GM12878 (cell line): ENCODE data around the gene ARL4D. TPM values are rescaled to one million over a fixed set of nuclear protein-coding genes. Genes with fewer than 3 reads are reported as not detected.

Source experiments
- ASH2L ChIP-seq: fragments of 300-600, 200-600 bp; sonication (generic); IDR thresholded peaks from 2 replicates; pipeline ENCODE4 v1.6.1; 2017; ENCODE audit warnings: low read depth, mild to moderate bottlenecking, borderline replicate concordance
- BCL11A ChIP-seq: IDR thresholded peaks from 2 replicates; pipeline ENCODE4 v1.6.1; 2011; ENCODE audit warnings: low read depth, low read length
- CBFB ChIP-seq: IDR thresholded peaks from 2 replicates; pipeline ENCODE4 v1.6.1; 2016; ENCODE audit warnings: antibody characterized with exemption, low read depth
- CHD1 ChIP-seq: IDR thresholded peaks from 2 replicates; pipeline ENCODE4 v1.6.1; 2012; ENCODE audit warnings: low read depth, low read length, improper control_type of control experiment
- DPF2 ChIP-seq: fragments of 450-650 bp; IDR thresholded peaks from 2 replicates; pipeline ENCODE4 v1.6.1; 2017; ENCODE audit warnings: mild to moderate bottlenecking
- E4F1 ChIP-seq: fragments of 450-650 bp; IDR thresholded peaks from 2 replicates; pipeline ENCODE4 v1.6.1; 2018; ENCODE audit warnings: borderline replicate concordance, mild to moderate bottlenecking; ENCODE audit not compliant: partially characterized antibody
- ELK1 ChIP-seq: IDR thresholded peaks from 2 replicates; pipeline ENCODE4 v1.6.1; 2012; ENCODE audit warnings: low read depth, low read length, improper control_type of control experiment
- ESRRA ChIP-seq: IDR thresholded peaks from 2 replicates; pipeline ENCODE4 v1.6.1; 2012; ENCODE audit warnings: mild to moderate bottlenecking, low read length, improper control_type of control experiment
- HDAC2 ChIP-seq: fragments of 200-600 bp; sonication (generic); IDR thresholded peaks from 2 replicates; pipeline ENCODE4 v1.6.1; 2017
- IKZF2 ChIP-seq, 2 experiments: fragments of 450-650 bp; IDR thresholded peaks; 2 replicates each; pipeline ENCODE4 v1.6.1; 2017; ENCODE audit warnings: mild to moderate bottlenecking in 2 of 2, moderate library complexity in 2 of 2
- IRF4 ChIP-seq: IDR thresholded peaks from 2 replicates; pipeline ENCODE4 v1.6.1; 2011; ENCODE audit warnings: low read depth, low read length
- KDM1A ChIP-seq: fragments of 200-600 bp; sonication (generic); IDR thresholded peaks from 2 replicates; pipeline ENCODE4 v1.6.1; 2016; ENCODE audit warnings: borderline replicate concordance
- MAX ChIP-seq: IDR thresholded peaks from 2 replicates; pipeline ENCODE4 v1.6.1; 2012; ENCODE audit warnings: low read depth, low read length, improper control_type of control experiment
- MYB ChIP-seq: fragments of 150-350 bp; IDR thresholded peaks from 2 replicates; pipeline ENCODE4 v1.6.1; 2014; ENCODE audit warnings: mild to moderate bottlenecking, low read depth, low read length, borderline replicate concordance
- RB1 ChIP-seq: fragments of 450-650 bp; formaldehyde crosslinking; IDR thresholded peaks from 2 replicates; pipeline ENCODE4 v1.6.1; 2017; ENCODE audit warnings: mild to moderate bottlenecking, borderline replicate concordance
- RUNX3 ChIP-seq: IDR thresholded peaks from 2 replicates; pipeline ENCODE4 v1.6.1; 2012; ENCODE audit warnings: low read length, inconsistent platforms
- SMAD5 ChIP-seq: IDR thresholded peaks from 2 replicates; pipeline ENCODE4 v1.6.1; 2016; ENCODE audit warnings: antibody characterized with exemption, low read depth
- SRF ChIP-seq, 2 experiments: IDR thresholded peaks; 2 replicates each; pipeline ENCODE4 v1.6.1; 2011; ENCODE audit warnings: low read depth in 2 of 2, low read length in 2 of 2, mild to moderate bottlenecking in 1 of 2, moderate library complexity in 1 of 2
- STAT1 ChIP-seq: fragments of 450-650 bp; conservative IDR thresholded peaks from 2 replicates; pipeline ENCODE4 v1.6.1; 2014; ENCODE audit warnings: antibody characterized with exemption, mild to moderate bottlenecking
- YY1 ChIP-seq: IDR thresholded peaks from 2 replicates; pipeline ENCODE4 v1.6.1; 2011; ENCODE audit warnings: low read depth, mild to moderate bottlenecking, low read length
- ZNF207 ChIP-seq: fragments of 450-650 bp; IDR thresholded peaks from 2 replicates; pipeline ENCODE4 v1.6.1; 2014; ENCODE audit warnings: antibody characterized with exemption, mild to moderate bottlenecking, borderline replicate concordance
- ZNF24 ChIP-seq: fragments of 450-650 bp; IDR thresholded peaks from 2 replicates; pipeline ENCODE4 v1.6.1; 2017; ENCODE audit warnings: antibody characterized with exemption, mild to moderate bottlenecking
- ZNF384 ChIP-seq: IDR thresholded peaks from 2 replicates; pipeline ENCODE4 v1.6.1; 2012; ENCODE audit warnings: low read depth, mild to moderate bottlenecking, low read length, improper control_type of control experiment, borderline replicate concordance
- ZNF592 ChIP-seq: fragments of 450-650 bp; IDR thresholded peaks from 2 replicates; pipeline ENCODE4 v1.6.1; 2017; ENCODE audit warnings: mild to moderate bottlenecking, moderate library complexity
- ZNF622 ChIP-seq: fragments of 450-650 bp; IDR thresholded peaks from 2 replicates; pipeline ENCODE4 v1.6.1; 2017; ENCODE audit warnings: mild to moderate bottlenecking, inconsistent platforms
- ZZZ3 ChIP-seq: IDR thresholded peaks from 2 replicates; pipeline ENCODE4 v1.6.1; 2011; ENCODE audit warnings: low read depth; ENCODE audit not compliant: control insufficient read depth, insufficient read length
- polyA plus RNA-seq, 11 experiments: library from polyadenylated mRNA; depleted of rRNA in 4 of 11; unstranded in 6 of 11; stranded (reverse) in 5 of 11; fragments of >200 nt; fragmentation: Nextera tagmentation in 4 of 11; fragmentation: Illumina TruSeq in 1 of 11; extraction: Ambion mirVana in 4 of 11; extraction: Trizol in 1 of 11; gene quantifications; 1 replicate in 1 of 11; 2 replicates in 10 of 11; pipeline versions ENCODE4 v1.2.1 to v1.2.3, GENCODE V29; 2011 to 2016; ENCODE audit warnings: inconsistent platforms in 2 of 11, missing spikeins in 2 of 11, low read depth in 1 of 11
- total RNA-seq, 4 experiments: library from RNA; depleted of rRNA in 3 of 4; stranded (reverse); fragments of >200 nt in 3 of 4; fragmentation: Illumina TruSeq in 1 of 4; extraction: Trizol in 1 of 4; gene quantifications; 2 replicates each; pipeline versions ENCODE4 v1.2.1 to v1.2.3, GENCODE V29; 2013 to 2021

Gene ARL4D
- total and polyA plus RNA-seq, 10 of the 15 experiments (the other 5 are each of a cell fraction or from before 2014, with no cell fraction given) = 0.10 to 1.5 (median 0.75) TPM

GRCh38 chr17:43372273-43372911 is 26.4 kb upstream of the ARL4D start (continued):
- TF ChIP-seq IRF4 = peak; percentile 68
- TF ChIP-seq ZNF592 = no peak
- no peak for TF ChIP-seq MAX
- TF ChIP-seq E4F1 = no peak
- TF ChIP-seq SMAD5 = no peak
- no peak for TF ChIP-seq HDAC2
- TF ChIP-seq ZNF24 = no peak
- no peak for TF ChIP-seq STAT1
- TF ChIP-seq ZZZ3 = no peak
- no peak for TF ChIP-seq KDM1A
- peak; percentile 91 to 92 for TF ChIP-seq IKZF2 (IDR thresholded peaks at IDR 0.05)
- TF ChIP-seq YY1 = no peak
- no peak for TF ChIP-seq ZNF622
- no peak for TF ChIP-seq SRF (IDR thresholded peaks at IDR 0.05; ENCODE audit: low read depth in 2 of 2, low read length in 2 of 2)
- no peak for TF ChIP-seq RB1
- TF ChIP-seq RUNX3 = peak; percentile 53
- no peak for TF ChIP-seq CBFB
- no peak for TF ChIP-seq ZNF384
- TF ChIP-seq DPF2 = peak; percentile 56; the same call in 1 of the 2 replicates
- no peak for TF ChIP-seq CHD1
- no peak for TF ChIP-seq MYB
- TF ChIP-seq ASH2L = no peak
- TF ChIP-seq BCL11A = no peak
- no peak for TF ChIP-seq ZNF207
- TF ChIP-seq ELK1 = no peak
- no peak for TF ChIP-seq ESRRA
